Activated naive CD8-positive, alpha-beta T cell treated with anti-CD3 and anti-CD28 coated beads, Interleukin-2, amount 10 ng/mL, durations not matched to agents 7 days and 5 days (primary cell): ENCODE results near the gene B4GALT4. TPM values are rescaled to one million over a fixed set of nuclear protein-coding genes. Genes with fewer than 3 reads are reported as not detected.
"Not testable (repeated sequence)": the region's sequence is repeated elsewhere in the genome, so short reads cannot be mapped to it uniquely, and the experiment has no call there.

Experiments used
- ATAC-seq: fragments of 150-1000 bp; cut with Tn5 transposase; one replicate; pipeline ENCODE4 v1.10.0; 2021; ENCODE audit warnings: low read depth, moderate library complexity
- POLR2A ChIA-PET: fragments of 350-600 bp; sonication (Branson Sonifier 250); formaldehyde crosslinking; loops from one replicate; lab custom pipeline; 2021; ENCODE audit warnings: antibody characterized with exemption; lab: Charles Lee
- DNase-seq: peaks from one replicate; pipeline ENCODE4 v3.0.0; 2021
- H3K27ac Mint-ChIP-seq: one replicate; pipeline ENCODE4 v1.8.0; 2022; ENCODE audit warnings: mild to moderate bottlenecking, mixed read lengths
- H3K27me3 Mint-ChIP-seq: one replicate; pipeline ENCODE4 v1.8.0; 2022; ENCODE audit warnings: mild to moderate bottlenecking, moderate library complexity, mixed read lengths
- H3K36me3 Mint-ChIP-seq: one replicate; pipeline ENCODE4 v1.8.0; 2021; ENCODE audit warnings: mild to moderate bottlenecking, mixed read lengths
- H3K4me1 Mint-ChIP-seq: one replicate; pipeline ENCODE4 v1.8.0; 2021; ENCODE audit warnings: mixed read lengths
- H3K4me3 Mint-ChIP-seq: one replicate; pipeline ENCODE4 v1.8.0; 2022; ENCODE audit warnings: mild to moderate bottlenecking, moderate library complexity, mixed read lengths
- H3K9me3 Mint-ChIP-seq: one replicate; pipeline ENCODE4 v1.8.0; 2021; ENCODE audit warnings: mixed read lengths
- total RNA-seq, 2 experiments: library from RNA; stranded (reverse); gene quantifications; one replicate each; pipeline ENCODE4 v1.2.3, GENCODE V29; 2021

The B4GALT4 gene
- 10 to 100 TPM; 13.8 to 16.3 TPM for total RNA-seq

- Mint-ChIP-seq H3K4me1 (peaks cover 34% of the 10 kb centered on the region), H3K36me3 (peaks cover 12% of the 10 kb centered on the region), H3K27ac (peak within 1 kb of the TSS; percentile 86), H3K9me3 (no peaks in the 10 kb centered on the region), H3K27me3 (no peaks in the 10 kb centered on the region), H3K4me3 (peak within 1 kb of the TSS; percentile 94)
- ATAC-seq (peak; percentile 84), DNase-seq (peak; percentile 87)
- POLR2A ChIA-PET = interaction anchor here (0.6 to 2.0 kb wide), 12 partner anchors 17 to 357 kb away, joined by 3 to 9 read pairs (median 3); partner anchors contain the start of genes IGSF11, POGLUT1, TEX55 and TMEM39A
These were observed at the start of gene B4GALT4 for GRCh38 chr3:119240591-119241434. B4GALT4 (minus strand) TSS chr3:119240878; CDS start chr3:119230099, 10,779 bp downstream.

- ATAC-seq = no peak
- Mint-ChIP-seq H3K4me1 (peaks cover 16% of the 10 kb centered on the region), H3K27ac (no peak overlapping the region)
These were observed 48.7 kb upstream of the B4GALT4 start for GRCh38 chr3:119289404-119289770.

DNA sequence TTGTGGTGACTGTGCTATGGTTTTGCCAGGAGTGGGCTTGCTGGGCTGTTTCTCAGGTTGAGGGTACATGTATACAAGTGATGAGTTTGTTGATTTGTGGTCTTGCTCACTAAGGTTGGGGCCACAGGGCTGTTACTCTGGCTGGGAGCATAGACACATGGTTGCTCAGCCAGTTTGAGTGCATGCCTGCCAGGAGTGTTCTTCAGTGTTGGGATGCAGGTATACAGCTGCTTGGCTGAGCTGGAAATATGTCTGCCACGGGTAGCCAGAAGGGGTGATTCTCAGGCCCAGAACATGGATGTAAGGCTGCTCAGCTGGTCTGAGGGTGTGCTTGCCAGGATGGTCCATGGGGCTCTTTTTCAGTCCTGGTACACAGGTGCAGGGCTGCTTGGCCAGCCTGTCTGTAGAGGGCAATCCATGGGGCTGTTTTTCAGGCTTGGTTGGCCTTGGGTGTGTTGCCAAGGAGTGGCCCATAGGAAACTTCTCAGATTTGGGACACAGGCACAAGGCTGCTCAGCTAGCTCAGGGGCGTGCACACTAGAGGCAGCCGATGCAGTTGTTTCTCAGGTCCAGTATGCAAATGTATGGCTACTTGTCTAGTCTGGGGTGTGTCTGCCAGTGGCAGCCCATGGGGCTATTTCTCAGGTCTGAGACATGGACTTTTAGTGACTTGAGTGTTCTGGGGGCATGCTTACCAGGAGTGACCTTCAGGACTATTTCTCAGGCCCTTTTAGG, 48.2 kb upstream of the B4GALT4 start:
- Mint-ChIP-seq H3K27me3 (peaks cover 18% of the 10 kb centered on the region), H3K9me3 (peaks cover 23% of the 10 kb centered on the region), H3K4me3 (no peak overlapping the region), H3K4me1 (peaks cover 16% of the 10 kb centered on the region), H3K36me3 (peaks cover 8% of the 10 kb centered on the region), H3K27ac (no peak overlapping the region)
- POLR2A ChIA-PET = no interaction called here
- ATAC-seq = no peak
- no peak for DNase-seq

More at GRCh38 chr3:119289404-119289770, 48.7 kb upstream of the B4GALT4 start:
- Mint-ChIP-seq H3K36me3 (peaks cover 8% of the 10 kb centered on the region), H3K27me3 (peaks cover 18% of the 10 kb centered on the region), H3K9me3 (peaks cover 23% of the 10 kb centered on the region), H3K4me3 (no peak overlapping the region)
- POLR2A ChIA-PET = no interaction called here
- DNase-seq = no peak

DNA sequence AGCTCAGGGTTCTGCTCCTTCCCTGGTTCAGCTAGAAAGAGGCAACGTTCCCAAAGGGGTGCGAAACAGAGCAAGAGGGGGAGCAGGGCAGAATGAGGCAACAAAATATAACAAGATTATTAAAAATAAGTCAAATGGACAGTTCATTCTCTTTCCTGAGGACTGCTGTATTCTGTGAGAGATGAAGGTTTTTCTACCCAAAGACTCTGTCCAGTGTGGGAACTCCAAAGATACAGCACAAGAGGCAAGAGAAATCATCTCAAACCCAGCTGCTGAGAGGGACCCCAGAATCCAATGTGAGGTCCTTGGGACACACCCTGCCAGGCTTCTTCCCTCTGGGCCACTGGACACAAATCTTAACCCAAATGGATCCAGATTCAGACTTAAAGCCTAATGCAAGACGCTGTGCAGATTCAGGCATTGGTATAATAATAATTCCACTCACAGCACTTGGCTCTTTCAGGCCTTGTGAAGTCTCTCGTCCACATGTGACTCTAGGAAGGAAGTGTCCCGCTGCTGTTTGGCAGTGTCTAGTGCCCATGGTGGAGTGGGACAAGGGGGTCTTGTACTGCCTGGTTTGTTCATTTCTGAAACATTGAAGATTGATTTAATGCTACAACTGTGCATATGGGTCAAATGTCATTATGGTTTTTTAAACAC, 39.0 kb upstream of the B4GALT4 start:
- peaks cover 14% of the 10 kb centered on the region for H3K36me3 Mint-ChIP-seq
- no peaks in the 10 kb centered on the region for H3K27me3 Mint-ChIP-seq
- POLR2A ChIA-PET = no interaction called here
- no peak for ATAC-seq
- H3K4me1 Mint-ChIP-seq = no peaks in the 10 kb centered on the region
- DNase-seq = no peak
- no peak overlapping the region for H3K27ac Mint-ChIP-seq
- H3K9me3 Mint-ChIP-seq = peaks cover 12% of the 10 kb centered on the region
- H3K4me3 Mint-ChIP-seq = no peak overlapping the region

DNA sequence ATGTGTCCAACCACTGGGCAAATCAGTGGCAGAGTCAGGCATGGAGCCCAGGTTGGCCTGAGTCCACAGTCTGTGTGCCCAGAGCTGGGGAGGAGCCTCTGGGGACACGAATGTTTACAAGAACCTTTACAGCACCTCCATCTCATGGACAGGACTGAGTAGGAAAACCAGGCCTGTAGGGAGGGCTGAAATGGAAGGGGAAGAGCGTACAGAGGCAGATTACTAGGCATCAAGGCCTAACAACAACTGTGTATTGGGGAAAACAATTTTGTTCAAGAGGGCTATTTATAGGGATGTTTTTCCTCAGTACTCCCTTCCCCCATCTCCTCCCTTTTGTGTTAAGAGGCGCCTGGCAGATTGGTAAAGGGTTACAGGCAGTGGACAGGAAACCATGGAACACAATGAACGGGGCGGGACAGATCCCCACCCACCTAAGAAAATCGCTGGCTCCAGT, 38.5 kb upstream of the B4GALT4 start:
- peaks cover 12% of the 10 kb centered on the region for H3K9me3 Mint-ChIP-seq
- no peaks in the 10 kb centered on the region for H3K4me1 Mint-ChIP-seq
- DNase-seq (no peak), ATAC-seq (no peak)
- POLR2A ChIA-PET = no interaction called here
- H3K4me3 Mint-ChIP-seq = no peak overlapping the region
- peaks cover 14% of the 10 kb centered on the region for H3K36me3 Mint-ChIP-seq
- no peak overlapping the region for H3K27ac Mint-ChIP-seq
- no peaks in the 10 kb centered on the region for H3K27me3 Mint-ChIP-seq

DNA sequence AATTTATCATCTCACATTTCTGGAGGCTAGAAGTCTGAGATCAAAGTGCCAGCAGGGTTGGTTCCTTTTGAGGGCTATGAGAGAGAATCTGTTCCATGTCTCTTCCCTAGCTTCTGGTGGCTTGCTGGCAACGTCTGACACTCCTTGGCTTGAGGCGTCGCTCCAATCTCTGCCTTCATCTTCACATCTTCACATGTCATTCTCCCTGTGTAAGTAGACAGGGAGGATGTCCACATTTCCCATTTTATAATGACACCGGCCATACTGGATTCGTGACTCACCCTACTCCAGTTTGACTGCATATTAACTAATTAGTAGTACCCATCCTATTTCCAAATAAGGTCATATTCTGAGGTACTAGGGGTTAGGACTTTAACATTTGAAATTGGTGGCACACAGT, 36.0 kb upstream of the B4GALT4 start:
- Mint-ChIP-seq H3K27me3 (peaks cover 6% of the 10 kb centered on the region), H3K36me3 (peaks cover 3% of the 10 kb centered on the region), H3K4me3 (no peak overlapping the region), H3K9me3 (peaks cover 3% of the 10 kb centered on the region), H3K4me1 (no peaks in the 10 kb centered on the region), H3K27ac (no peak overlapping the region)
- ATAC-seq (no peak), DNase-seq (no peak)
- POLR2A ChIA-PET = no interaction called here

- H3K27ac Mint-ChIP-seq, POLR2A ChIA-PET, H3K4me1 Mint-ChIP-seq, H3K4me3 Mint-ChIP-seq, H3K36me3 Mint-ChIP-seq, DNase-seq, ATAC-seq: not testable (repeated sequence)
- H3K27me3 Mint-ChIP-seq = peaks cover 27% of the 10 kb centered on the region
- peaks cover 14% of the 10 kb centered on the region for H3K9me3 Mint-ChIP-seq
These were observed 29.5 kb upstream of the B4GALT4 start for GRCh38 chr3:119270212-119270611.

GRCh38 chr3:119261055-119261454, 20.4 kb upstream of the B4GALT4 start:
- Mint-ChIP-seq H3K4me1 (no peaks in the 10 kb centered on the region), H3K36me3 (no peaks in the 10 kb centered on the region), H3K9me3 (no peaks in the 10 kb centered on the region), H3K27ac (no peak overlapping the region), H3K4me3 (no peak overlapping the region), H3K27me3 (peaks cover 3% of the 10 kb centered on the region)
- ATAC-seq (no peak), DNase-seq (no peak)
- POLR2A ChIA-PET = interaction anchor here (1.5 kb wide), 1 partner anchor 15 kb away, joined by 3 read pairs; no protein-coding TSS in a partner anchor

DNA sequence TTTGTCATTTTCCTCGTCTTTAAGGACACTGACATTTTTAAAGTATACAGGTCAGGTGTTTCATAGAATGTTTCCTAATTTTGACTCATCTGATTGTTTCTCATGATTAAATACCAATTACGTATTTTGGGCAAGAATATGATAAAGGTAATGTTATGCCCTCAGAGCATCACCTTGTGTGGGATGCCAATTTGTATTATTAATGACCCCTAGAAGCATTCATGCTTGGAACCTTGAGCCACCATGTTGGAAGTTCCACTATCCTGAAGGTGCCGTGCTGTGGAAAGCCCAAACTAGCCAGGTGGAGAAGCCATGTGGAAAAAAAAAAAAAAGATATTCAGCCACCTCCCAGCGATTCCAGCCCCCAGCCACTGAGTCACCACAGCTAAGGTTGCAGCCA, 19.1 kb upstream of the B4GALT4 start:
- Mint-ChIP-seq H3K4me3 (no peak overlapping the region), H3K4me1 (no peaks in the 10 kb centered on the region), H3K27me3 (peaks cover 1% of the 10 kb centered on the region), H3K27ac (no peak overlapping the region), H3K36me3 (no peaks in the 10 kb centered on the region), H3K9me3 (no peaks in the 10 kb centered on the region)
- DNase-seq = no peak
- ATAC-seq = no peak
- POLR2A ChIA-PET = interaction anchor here (1.5 kb wide), 1 partner anchor 14 kb away, joined by 3 read pairs; no protein-coding TSS in a partner anchor

- H3K27ac Mint-ChIP-seq = no peak overlapping the region
- no peaks in the 10 kb centered on the region for H3K4me1 Mint-ChIP-seq
- H3K9me3 Mint-ChIP-seq = no peaks in the 10 kb centered on the region
- POLR2A ChIA-PET = no interaction called here
- no peaks in the 10 kb centered on the region for H3K36me3 Mint-ChIP-seq
- H3K4me3 Mint-ChIP-seq = no peak overlapping the region
- ATAC-seq = no peak
- no peak for DNase-seq
- peaks cover 1% of the 10 kb centered on the region for H3K27me3 Mint-ChIP-seq
These were observed 18.2 kb upstream of the B4GALT4 start for GRCh38 chr3:119258915-119259314.

DNA sequence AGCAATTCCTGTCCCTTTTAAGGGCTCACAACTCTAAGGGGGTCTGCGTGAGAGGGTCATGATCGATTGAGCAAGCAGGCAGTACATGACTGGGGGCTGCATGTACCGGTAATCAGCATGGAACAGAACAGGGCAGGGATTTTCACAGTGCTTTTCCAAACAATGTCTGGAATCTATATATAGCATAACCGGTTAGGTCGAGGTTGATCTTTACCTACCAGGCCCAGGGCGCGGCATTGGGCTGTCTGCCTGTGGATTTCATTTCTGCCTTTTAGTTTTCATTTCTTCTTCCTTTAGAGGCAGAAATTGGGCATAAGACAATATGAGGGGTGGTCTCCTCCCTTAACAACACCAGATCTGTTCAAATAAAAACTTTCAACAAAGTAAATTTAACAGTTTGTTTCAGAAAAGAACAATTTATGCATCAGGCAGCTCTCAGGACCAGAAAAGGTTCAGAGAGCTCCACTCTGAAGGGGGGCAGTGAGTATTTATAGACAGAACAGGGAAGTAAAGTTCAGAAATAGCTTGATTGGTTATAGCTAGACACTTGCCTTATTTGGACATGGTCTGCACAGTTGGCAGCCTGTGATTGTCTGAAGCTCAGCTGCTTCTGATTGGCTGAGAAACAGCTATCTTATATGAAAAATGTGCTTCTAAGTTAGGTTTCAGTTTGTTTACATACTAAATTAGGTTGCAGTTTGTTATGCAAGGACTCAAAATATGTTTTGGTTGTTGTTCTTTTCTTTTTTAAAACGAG, 17.2 kb upstream of the B4GALT4 start:
- POLR2A ChIA-PET = interaction anchor here (1.6 kb wide), 1 partner anchor 17 kb away, joined by 4 read pairs; the partner anchor contains the start of gene B4GALT4
- peaks cover 2% of the 10 kb centered on the region for H3K27me3 Mint-ChIP-seq
- H3K36me3 Mint-ChIP-seq = no peaks in the 10 kb centered on the region
- H3K27ac Mint-ChIP-seq = no peak overlapping the region
- DNase-seq (no peak), ATAC-seq (no peak)
- H3K4me3 Mint-ChIP-seq = no peak overlapping the region
- H3K9me3 Mint-ChIP-seq = no peaks in the 10 kb centered on the region
- no peaks in the 10 kb centered on the region for H3K4me1 Mint-ChIP-seq

GRCh38 chr3:119257111-119257510, 16.4 kb upstream of the B4GALT4 start:
- Mint-ChIP-seq H3K9me3 (no peaks in the 10 kb centered on the region), H3K36me3 (no peaks in the 10 kb centered on the region), H3K4me3 (no peak overlapping the region), H3K27ac (no peak overlapping the region), H3K27me3 (peaks cover 4% of the 10 kb centered on the region), H3K4me1 (no peaks in the 10 kb centered on the region)
- ATAC-seq (no peak), DNase-seq (no peak)
- POLR2A ChIA-PET = interaction anchor here (1.6 kb wide), 1 partner anchor 16 kb away, joined by 4 read pairs; the partner anchor contains the start of gene B4GALT4
